Measurements from ENCODE around the gene FAM13A. TPM values are rescaled to one million over a fixed set of nuclear protein-coding genes. Genes with fewer than 3 reads are reported as not detected.

Gene FAM13A
- polyA plus RNA-seq, 1 of the 3 experiments (the other 2 are of a cell fraction), result 0.67 TPM

DNA sequence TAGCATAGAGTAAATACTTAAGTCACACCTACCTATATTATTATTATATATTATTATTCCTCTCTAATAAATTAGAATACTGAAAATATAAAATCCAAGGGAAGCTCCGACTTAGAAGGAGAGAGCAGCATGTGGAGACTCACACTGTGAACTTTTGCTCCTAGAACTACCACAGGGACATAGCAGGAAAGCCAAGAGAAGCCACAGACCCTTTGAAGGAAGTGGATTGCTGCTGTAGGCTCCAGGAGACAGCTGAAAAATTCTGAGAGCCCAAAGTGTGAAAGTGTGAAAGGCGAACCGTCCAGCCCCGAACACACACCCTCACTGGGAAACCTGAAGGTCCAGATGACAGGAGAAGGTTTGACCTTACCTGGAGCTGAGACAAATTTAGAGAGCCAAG is 177.0 kb downstream of the FAM13A start:
- WGBS (ENCODE audit: low lambda C conversion rate), result 81% methylated on average over 4 of the region's 4 CpGs

DNA sequence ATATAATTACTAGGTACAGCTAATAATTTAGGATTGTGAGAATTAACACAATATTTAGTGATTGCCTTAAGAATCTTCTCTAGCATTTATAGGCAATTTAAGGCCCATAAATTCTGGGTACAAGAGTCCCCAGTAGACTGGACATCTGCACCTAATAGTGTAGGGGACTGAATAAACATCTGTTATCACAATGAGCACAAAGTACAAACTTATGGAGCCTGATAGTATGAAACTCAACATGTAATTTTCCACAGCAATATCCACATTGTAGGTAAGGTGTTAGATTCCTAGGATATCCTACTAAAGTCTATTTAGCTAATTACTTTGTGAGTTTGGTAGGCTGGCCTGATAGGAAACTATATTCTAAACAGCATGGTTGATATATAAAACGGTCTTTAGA is 178.3 kb downstream of the FAM13A start:
- Histone ChIP-seq H3K9me3 (no peaks in the 10 kb centered on the region), H3F3A (replicated peaks; ENCODE audit: insufficient read depth) (no peaks in the 10 kb centered on the region), H3K9me2 (no peaks in the 10 kb centered on the region), H3K4me1 (ENCODE audit: control insufficient read depth in 1 of 2, insufficient read depth in 2 of 2, low read depth in 1 of 2, low read length in 1 of 2) (peaks cover 0 to 3% of the 10 kb centered on the region in 2 experiments; a peak in 1 of 4 replicates), H4K20me1 (ENCODE audit: insufficient read depth) (no peaks in the 10 kb centered on the region), H2AFZ (ENCODE audit: low read depth) (no peak overlapping the region), H3K4me2 (no peak overlapping the region), H3K27me3 (ENCODE audit: insufficient read depth) (no peaks in the 10 kb centered on the region), H3K36me3 (replicated peaks in 1 of 2; ENCODE audit: control insufficient read depth in 1 of 2, insufficient read depth in 2 of 2, low read length in 1 of 2) (no peaks in the 10 kb centered on the region), H3K4me3 (ENCODE audit: low read depth in 2 of 2, low read length in 1 of 2) (no peak overlapping the region), H3K27ac (ENCODE audit: low read depth in 2 of 2, low read length in 1 of 2) (no peak overlapping the region), H3K79me2 (ENCODE audit: insufficient read depth) (no peaks in the 10 kb centered on the region), H3K9ac (no peak overlapping the region)
- no peak for DNase-seq
- CTCF ChIA-PET, result no interaction called here
- POLR2A ChIA-PET, result no interaction called here
- TF ChIP-seq, protein P1, sequence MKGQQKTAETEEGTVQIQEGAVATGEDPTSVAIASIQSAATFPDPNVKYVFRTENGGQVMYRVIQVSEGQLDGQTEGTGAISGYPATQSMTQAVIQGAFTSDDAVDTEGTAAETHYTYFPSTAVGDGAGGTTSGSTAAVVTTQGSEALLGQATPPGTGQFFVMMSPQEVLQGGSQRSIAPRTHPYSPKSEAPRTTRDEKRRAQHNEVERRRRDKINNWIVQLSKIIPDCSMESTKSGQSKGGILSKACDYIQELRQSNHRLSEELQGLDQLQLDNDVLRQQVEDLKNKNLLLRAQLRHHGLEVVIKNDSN (IDR thresholded peaks at IDR 0.05; ENCODE audit: borderline replicate concordance, low read depth), result no peak
- TF ChIP-seq GABPA (IDR thresholded peaks at IDR 0.05; ENCODE audit: low read depth), result no peak
- TF ChIP-seq, protein P2, sequence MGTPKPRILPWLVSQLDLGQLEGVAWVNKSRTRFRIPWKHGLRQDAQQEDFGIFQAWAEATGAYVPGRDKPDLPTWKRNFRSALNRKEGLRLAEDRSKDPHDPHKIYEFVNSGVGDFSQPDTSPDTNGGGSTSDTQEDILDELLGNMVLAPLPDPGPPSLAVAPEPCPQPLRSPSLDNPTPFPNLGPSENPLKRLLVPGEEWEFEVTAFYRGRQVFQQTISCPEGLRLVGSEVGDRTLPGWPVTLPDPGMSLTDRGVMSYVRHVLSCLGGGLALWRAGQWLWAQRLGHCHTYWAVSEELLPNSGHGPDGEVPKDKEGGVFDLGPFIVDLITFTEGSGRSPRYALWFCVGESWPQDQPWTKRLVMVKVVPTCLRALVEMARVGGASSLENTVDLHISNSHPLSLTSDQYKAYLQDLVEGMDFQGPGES (IDR thresholded peaks at IDR 0.05; ENCODE audit: low read depth, low read length), result no peak
- TF ChIP-seq TEAD4 (IDR thresholded peaks at IDR 0.05; ENCODE audit: borderline replicate concordance, insufficient read depth), result no peak
- TF ChIP-seq JUND (IDR thresholded peaks at IDR 0.05), result no peak
- WGBS (ENCODE audit: low lambda C conversion rate), result 26% methylated on average over 1 of the region's 1 CpG

More for the DNA sequence above, 177.0 kb downstream of the FAM13A start:
- H3K9me2 ChIP-seq, result no peaks in the 10 kb centered on the region
- H3K9me3 ChIP-seq, result no peaks in the 10 kb centered on the region
- H3K4me3 ChIP-seq (ENCODE audit: low read depth in 2 of 2, low read length in 1 of 2), result no peak overlapping the region
- ChIA-PET POLR2A (no interaction called here), CTCF (no interaction called here)
- H3F3A ChIP-seq (replicated peaks; ENCODE audit: insufficient read depth), result no peaks in the 10 kb centered on the region
- H4K20me1 ChIP-seq (ENCODE audit: insufficient read depth), result no peaks in the 10 kb centered on the region
- no peak overlapping the region for H2AFZ ChIP-seq (ENCODE audit: low read depth)
- TF ChIP-seq YY1 (IDR thresholded peaks at IDR 0.05; ENCODE audit: low read depth) (no peak), SIN3A (IDR thresholded peaks at IDR 0.05; ENCODE audit: borderline replicate concordance, low read depth, low read length) (no peak), NRF1 (IDR thresholded peaks at IDR 0.05; ENCODE audit: low read depth, low read length) (no peak), POLR2AphosphoS5 (IDR thresholded peaks at IDR 0.05; ENCODE audit: low read depth, low read length) (no peak), SMC3 (IDR thresholded peaks at IDR 0.05; ENCODE audit: low read depth, low read length) (no peak), FOXM1 (IDR thresholded peaks at IDR 0.05; ENCODE audit: low read depth) (no peak), GABPA (IDR thresholded peaks at IDR 0.05; ENCODE audit: low read depth) (no peak), TAF1 (IDR thresholded peaks at IDR 0.05; ENCODE audit: borderline replicate concordance, low read depth, low read length) (no peak), MXI1 (IDR thresholded peaks at IDR 0.05; ENCODE audit: low read depth, low read length) (no peak)
- TF ChIP-seq, protein P3, sequence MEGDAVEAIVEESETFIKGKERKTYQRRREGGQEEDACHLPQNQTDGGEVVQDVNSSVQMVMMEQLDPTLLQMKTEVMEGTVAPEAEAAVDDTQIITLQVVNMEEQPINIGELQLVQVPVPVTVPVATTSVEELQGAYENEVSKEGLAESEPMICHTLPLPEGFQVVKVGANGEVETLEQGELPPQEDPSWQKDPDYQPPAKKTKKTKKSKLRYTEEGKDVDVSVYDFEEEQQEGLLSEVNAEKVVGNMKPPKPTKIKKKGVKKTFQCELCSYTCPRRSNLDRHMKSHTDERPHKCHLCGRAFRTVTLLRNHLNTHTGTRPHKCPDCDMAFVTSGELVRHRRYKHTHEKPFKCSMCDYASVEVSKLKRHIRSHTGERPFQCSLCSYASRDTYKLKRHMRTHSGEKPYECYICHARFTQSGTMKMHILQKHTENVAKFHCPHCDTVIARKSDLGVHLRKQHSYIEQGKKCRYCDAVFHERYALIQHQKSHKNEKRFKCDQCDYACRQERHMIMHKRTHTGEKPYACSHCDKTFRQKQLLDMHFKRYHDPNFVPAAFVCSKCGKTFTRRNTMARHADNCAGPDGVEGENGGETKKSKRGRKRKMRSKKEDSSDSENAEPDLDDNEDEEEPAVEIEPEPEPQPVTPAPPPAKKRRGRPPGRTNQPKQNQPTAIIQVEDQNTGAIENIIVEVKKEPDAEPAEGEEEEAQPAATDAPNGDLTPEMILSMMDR (IDR thresholded peaks at IDR 0.05), result no peak
- no peaks in the 10 kb centered on the region for H3K27me3 ChIP-seq (ENCODE audit: insufficient read depth)
- H3K79me2 ChIP-seq (ENCODE audit: insufficient read depth), result no peaks in the 10 kb centered on the region
- H3K9ac ChIP-seq, result no peak overlapping the region
- peaks cover 0 to 3% of the 10 kb centered on the region in 2 experiments; a peak in 1 of 4 replicates for H3K4me1 ChIP-seq (ENCODE audit: control insufficient read depth in 1 of 2, insufficient read depth in 2 of 2, low read depth in 1 of 2, low read length in 1 of 2)
- H3K27ac ChIP-seq (ENCODE audit: low read depth in 2 of 2, low read length in 1 of 2), result no peak overlapping the region
- no peak overlapping the region for H3K4me2 ChIP-seq
- no peak for DNase-seq
- no peaks in the 10 kb centered on the region for H3K36me3 ChIP-seq (replicated peaks in 1 of 2; ENCODE audit: control insufficient read depth in 1 of 2, insufficient read depth in 2 of 2, low read length in 1 of 2)
